Epidermal melanocyte (primary cell): ENCODE results near the gene TMEM63B.
"Not testable (repeated sequence)": the region's sequence is repeated elsewhere in the genome, so short reads cannot be mapped to it uniquely, and the experiment has no call there.

Experiments used
- DNase-seq: peaks from one replicate; pipeline ENCODE4 v3.0.0; 2011; ENCODE audit warnings: low spot score; ENCODE audit not compliant: insufficient read length

Gene TMEM63B

DNA sequence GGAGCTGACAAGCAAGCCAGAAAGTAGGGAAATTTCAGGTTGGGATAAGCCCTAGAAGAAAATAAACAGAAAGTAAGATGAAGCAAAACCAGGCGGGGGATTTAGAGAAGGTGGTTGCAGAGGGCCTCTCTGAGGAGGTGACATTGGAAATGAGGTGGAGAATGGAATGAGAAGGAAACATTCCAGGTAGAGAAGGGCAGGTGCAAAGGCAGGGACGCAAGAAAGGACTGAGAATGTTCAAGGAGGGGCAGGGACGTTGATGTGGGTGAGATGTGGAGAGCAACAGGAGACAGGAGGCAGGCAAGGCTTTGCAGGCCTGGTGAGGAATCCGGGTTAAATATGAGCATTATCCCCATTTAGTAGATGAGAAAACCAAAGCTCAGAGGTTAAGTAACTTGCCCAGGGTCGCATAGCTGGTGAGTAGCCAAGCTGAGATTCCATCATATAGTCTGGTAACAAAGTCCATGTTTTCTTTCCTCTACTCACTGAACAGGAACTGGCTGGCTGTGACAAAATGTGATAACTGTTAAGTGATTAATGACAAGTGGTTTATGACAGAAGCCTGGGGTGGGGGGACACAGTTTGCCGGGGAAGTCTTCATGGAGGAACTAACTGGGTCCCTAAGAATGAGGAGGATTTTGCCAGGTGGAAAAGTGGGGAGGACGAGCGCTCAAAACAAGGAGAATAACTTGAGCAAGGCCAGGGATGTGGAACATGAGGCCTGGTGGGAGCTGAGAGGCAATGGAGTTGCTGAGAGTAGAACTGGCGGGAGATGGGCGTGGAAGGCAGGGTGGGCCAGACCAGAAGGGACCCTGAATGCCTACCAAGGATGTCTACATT is 32.7 kb upstream of the TMEM63B start:
- DNase-seq: no peak

DNA sequence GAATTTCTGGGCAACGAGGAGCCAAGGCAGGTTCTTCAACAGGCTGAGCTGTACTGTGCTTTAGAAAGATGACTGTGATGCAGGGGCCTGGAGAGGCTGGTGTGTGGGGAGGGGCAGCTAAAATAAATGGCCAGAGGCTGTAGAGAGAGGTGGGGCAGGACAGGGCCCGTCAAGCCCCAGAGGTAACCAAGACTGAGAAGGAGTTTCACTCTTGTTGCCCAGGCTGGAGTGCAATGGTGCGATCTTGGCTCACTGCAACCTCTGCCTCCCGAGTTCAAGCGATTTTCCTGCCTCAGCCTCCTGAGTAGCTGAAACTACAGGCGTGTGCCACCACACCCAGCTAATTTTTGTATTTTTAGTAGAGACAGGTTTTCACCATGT is 32.1 kb upstream of the TMEM63B start:
- DNase-seq: not testable (repeated sequence)

DNA sequence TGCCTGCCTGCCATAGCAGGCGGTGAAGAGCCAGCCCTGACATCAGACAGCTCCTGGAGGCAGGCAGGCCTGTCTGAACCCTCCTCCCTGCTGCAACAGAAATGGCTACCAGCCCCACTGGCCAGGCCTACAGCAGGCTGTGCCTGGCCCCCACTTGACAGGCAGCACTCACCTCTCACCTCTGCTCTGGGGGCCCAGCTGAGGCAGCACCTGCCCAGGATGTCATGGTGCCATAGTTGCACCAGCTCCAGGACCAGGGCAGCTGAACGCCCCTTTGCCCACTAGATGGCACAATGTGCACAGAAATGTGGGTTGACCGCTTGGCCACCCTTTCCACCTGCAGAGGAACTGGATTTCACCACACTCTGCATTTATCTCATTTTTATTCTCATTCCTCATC is 30.7 kb upstream of the TMEM63B start:
- peak; percentile 81 for DNase-seq

DNA sequence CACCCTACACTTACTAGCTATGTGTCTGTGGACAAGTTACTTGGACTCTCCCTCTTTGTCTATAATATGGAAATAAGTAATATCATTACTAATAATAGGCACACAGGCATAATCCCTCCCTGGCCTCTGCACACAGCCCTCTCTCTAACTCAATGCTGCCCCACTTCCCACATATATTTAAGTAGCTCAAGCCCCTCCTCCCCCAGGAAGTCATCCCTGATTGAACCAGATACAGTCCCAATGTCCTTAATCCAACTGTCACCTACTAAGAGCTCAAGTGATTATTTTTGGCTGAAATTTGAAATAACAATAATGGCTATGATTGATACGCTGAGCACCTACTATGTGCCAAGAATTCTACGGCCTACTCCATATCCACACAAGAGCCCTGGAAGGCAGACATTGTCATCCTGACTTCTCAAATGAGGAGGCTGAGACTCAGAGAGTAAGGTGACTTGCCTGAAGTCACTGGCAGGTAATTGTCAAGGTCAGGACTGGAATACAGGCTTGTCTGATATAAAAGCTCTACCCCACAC is 29.5 kb upstream of the TMEM63B start:
- no peak for DNase-seq

DNA sequence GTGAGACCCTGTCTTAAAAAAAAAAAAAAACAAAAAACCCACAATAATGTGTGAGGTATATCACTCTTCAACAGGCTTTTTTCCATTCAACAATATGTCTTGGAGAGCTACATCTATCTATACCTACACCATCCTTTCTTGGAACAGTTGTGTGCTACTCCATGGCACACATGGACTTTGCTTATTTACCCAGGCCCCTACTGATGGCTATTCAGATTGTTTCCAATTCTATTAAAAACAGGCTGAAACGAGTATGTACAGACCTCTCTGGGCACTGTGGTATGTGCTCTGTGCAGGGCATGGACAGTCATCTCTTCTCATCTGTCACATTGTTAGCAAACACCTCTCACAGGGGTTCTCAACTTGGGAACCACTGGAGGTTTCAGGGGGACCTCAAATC is 28.2 kb upstream of the TMEM63B start:
- DNase-seq: no peak

DNA sequence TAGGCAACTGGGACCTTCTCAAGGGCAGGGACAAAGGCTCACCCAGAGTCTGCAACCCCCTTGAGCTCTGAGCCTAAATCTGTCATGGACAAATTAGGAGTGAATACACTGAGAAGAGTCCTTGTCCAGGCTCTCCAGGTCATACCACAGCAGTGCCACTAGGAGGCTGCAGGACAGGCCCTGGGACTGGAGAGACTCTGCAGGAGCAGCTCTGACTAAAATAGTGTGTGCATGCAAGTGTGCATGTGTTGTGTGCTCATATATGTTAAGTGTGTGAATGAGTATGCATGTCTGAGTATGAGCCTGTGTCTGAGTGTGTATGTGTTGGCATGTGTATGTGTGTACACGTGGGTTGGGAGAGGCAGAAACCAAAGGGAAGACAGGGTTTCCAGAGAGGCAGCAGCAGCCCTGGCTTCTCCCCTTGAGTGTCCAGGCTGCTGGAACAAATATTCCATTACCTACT is 27.2 kb upstream of the TMEM63B start:
- no peak for DNase-seq

DNA sequence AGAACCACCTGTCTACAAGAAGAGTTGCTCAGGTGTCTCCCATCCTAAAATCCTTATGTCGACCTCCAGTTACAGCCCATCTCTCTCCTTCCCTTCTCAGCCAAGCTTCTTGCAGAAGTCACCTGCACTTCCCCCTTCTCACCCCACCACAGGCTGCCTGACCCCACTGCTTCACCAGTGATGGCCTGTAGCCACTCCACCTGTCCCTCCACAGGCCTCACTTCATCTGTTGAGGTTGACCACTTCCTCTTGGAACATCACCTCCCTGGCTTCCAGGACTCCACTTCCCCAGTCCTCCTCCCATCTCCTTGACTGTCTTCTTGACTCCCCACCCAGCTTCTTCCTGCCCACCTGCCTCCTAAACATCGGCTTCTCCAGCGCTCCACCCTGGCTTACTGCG is 25.5 kb upstream of the TMEM63B start:
- DNase-seq: no peak

DNA sequence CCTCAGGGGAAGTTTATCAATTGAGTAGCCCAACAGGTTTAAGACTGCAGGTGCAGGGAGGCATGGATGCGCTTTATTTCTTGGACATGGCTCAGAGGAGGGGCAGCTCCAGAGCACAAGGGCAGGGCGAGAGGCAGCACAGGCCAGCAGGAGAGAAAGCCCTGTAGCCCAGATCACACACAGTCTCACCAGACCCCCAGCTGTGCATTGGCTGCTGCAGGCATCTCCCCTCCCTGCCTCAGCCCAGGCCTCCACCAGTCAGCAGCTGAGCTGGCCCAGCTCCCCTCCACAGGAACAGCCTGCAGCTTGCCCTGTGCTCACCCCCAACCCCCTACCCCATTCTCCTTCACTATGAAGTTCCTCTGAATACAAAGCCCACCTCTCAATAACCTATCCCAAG is 24.8 kb upstream of the TMEM63B start:
- DNase-seq: no peak

DNA sequence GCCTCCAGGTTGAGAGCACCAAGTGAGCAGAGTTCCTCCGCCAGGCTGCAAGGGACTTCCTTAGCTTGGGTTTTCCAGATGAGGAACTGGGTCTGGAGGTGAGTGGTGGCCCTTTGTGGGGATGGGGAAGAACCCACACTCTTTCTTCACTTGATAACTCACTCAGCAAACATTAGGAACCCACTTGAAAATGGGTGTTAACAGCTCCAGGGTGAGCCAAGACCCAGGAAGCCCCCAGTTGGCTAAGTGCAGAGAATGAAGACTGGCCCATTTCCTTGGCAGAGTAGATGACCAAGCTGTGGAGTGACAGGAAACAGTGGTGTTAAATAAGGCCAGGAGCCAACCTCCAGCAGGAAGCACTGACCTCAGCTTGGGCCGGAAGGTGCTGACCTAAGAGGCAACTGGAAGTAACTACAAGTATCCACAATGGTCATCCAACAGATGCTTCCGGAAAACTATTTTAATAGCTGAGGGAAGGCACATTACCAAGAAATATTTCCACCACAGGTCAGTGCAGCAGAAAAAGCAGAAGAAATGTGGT is 22.8 kb upstream of the TMEM63B start:
- no peak for DNase-seq

DNA sequence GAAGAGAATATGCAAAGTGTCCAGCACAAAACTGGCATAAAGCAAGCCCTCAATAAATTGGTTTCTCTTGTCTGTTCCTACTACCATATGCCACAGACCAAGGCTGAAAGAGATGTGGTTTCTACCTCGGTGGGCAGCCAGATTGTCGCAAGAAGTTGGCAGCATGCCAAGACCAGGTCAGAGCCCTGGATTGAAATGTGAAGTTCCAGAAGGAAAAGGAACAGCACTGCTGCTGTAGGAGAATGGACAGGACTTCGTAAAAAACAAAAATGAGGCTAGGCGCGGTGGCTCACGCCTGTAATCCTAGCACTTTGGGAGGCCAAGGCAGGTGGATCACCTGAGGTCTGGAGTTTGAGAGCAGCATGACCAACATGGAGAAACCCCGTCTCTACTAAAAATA is 22.2 kb upstream of the TMEM63B start:
- DNase-seq: no peak

DNA sequence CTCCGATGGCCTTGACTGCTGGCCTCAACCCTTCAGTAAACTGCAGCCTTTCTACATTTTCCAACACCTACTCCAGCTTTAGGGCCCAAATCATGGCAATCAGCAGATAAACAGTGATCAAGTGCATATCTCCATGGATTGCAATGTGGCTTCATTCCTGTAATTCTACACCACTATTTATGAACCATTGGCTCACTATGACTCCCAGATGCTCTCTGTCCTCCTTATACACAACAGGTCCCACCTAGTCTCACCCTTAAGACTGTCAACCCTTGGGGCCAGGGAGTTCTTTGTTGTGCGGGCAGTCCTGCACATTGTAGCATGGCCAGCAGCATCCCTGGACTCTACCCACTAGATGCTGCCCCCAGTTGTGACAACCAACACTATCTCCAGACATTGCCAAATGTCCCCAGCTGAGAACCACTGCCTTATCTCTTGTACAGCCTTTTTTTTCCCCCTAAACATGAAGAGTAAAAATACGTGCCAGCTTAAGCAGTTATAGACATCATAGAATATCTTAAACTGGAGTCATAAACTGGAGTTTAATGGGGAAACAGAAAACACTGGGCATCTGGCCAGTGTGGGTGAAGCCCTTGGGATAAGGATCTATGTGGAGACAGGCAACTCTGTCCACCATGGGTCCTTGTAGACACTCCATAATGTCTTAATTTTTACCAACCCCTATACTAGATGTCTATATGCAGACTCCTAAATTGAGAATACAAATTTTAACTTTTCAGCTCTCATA is 21.2 kb upstream of the TMEM63B start:
- no peak for DNase-seq

DNA sequence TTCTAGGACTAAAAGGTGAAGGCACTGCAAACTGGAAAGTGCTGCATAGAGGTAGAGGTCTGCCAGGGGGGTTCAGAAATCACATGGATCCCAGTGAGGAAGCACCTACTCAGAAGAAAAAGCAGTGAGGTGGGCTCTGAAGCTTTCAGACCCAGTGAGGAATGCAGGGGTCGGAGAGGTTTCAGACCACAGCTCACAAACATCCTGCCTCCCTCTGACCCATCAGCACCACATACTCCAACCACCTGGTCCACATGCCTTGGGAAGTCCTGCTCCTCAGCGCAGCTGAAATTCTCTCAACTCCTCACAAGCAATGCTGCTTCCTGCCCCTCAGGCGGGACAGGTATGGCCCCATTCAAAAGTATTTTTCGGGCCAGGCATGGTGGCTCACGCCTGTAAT is 20.3 kb upstream of the TMEM63B start:
- no peak for DNase-seq

DNA sequence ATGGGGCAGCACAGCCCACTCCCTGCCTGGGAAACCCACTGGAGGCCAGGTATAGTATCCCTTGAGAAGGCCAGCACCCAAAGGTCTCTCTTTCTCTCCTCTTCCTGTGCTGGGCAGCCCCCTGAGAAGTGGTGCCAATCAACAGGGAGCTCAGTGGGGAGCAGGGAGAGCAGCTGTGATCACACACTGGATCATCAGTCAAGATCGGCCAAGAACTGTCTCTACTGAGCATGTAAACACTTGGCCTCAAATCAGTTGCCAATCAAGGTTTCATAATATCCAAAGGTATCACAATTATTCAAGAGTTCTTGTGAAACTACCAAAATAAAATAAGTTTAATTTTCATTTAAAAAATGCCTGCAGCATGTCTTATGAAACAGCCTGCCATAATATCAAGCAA is 18.9 kb upstream of the TMEM63B start:
- no peak for DNase-seq

DNA sequence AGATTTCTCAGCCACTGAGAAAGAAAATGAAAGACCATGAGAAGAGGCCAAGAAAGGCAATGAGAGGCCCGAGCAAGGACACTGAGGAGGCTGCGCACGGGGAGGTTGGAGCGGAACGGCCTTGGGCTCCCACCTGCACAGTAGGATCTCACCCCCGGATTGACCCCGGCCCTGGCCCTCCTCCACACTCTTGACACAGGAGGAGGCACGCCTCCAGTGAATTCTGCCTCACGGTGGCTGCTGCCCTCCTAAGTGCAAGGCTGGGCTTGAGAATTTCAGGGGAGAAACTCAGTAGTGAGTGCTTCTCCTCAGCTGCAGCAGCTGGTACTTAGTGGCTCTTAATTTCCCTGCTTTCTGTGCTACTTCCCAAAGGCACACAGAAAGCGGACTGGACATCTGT is 18.1 kb upstream of the TMEM63B start:
- no peak for DNase-seq

DNA sequence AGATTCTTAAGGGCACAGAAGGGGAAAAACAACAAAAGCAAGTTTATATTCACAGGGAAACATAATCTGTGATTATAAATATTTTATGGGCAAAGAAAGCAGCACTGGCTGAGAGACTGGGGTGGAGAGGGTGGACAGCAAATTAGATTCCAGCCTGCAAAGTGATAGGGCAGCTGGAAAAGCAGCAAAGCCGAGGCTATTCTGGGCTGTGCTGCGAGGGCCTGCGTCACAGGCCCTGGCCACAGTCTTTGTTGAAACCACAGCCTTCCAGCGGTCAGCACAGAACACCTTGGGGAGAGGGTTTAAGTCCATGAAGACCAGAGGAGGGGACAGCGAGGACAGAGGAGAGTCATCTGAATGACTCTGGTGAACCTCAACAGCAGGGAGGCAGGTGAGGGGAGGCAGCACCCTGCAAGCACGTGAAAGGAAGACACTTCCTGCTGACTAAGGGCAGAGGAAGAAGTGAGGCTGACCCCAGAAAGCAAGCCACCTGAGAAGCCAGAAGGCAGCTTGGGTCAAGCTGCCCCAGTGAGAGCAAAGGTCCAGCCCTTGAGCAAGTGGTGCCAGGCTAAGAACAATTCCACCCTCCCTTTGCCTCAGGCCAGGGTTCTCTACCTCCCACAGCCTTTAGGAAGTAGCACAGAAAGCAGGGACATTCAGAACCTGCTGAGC is 17.2 kb upstream of the TMEM63B start:
- DNase-seq: no peak

DNA sequence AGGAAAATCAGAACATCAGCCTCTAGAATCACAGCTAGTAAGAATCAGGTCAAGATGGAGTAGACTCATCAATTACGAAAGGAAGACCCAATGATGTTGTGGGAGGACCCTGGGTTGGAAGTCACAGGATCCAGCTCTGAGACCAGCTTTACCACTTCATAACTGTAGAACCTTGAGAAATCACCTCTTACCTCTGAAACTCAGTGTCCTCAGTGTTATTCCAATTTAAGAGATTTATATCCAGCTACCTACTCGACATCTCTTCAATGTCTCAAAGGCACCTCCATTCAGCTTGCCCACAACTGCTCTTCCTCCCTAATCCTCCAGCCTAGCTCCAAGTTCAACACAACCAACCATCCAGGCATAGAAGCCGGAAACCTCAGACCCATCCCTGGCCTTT is 16.4 kb upstream of the TMEM63B start:
- no peak for DNase-seq

DNA sequence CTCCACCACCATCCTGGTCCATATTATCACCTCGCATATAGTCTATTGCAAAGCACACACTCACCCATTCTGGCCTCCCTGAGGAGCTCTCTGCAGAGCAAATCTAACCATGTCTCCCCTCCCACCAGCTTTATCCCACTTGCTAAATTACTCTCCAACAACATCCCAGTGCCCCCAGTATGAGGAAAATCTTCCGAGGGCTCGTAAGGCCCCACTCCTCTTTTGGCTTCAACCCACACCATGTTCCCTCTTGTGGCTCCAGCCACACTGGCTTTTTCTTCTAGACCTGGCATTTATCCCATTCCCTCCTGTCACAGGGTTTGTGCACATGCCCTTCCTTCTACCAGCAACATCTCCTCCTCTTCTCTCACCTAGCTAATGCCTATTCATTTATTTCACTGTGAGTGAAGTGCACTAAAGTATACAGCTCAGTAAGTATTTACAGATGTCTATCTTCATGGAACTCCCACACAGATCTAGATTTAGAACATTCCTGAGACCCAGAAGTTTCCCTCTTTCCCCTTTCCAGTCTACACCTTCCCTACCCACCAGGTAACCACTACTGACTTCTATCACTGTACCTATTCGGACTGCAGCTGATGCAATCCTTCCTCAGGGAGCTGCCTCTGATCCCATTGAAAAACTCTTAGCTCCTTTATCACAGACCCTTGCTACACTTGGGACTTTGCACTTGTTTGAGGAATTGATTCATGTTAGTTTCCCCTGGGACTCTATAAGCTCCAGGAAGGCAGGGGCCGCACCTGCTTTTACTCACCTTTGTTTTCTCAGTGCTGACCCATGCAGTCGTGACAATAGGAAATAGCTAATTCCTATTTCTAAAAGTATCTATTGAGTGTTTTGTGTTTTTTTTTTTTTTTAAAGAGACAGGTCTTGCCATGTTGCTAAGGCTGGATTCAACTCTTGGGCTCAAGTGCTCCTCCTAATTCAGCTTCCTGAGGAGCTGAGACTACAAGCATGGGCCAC is 15.6 kb upstream of the TMEM63B start:
- DNase-seq: no peak

DNA sequence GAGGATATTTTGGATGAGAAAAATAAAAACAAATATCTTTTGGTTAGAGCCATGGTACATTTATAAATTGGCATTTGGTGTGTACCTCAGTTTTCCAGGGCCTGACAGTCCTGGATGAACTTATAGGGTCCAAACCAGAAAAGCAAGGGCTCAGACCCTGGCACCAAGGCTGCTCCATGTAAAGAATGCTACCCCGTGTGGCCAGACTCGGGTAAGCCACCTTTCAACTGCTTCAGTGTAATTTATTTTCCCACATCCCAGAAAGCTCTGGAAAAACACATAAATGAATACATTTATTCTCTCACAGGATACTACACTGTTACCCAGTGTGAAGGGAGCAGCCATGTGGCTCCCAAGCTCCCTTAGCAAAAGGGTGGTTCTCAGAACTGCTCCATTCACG is 13.9 kb upstream of the TMEM63B start:
- DNase-seq: no peak

DNA sequence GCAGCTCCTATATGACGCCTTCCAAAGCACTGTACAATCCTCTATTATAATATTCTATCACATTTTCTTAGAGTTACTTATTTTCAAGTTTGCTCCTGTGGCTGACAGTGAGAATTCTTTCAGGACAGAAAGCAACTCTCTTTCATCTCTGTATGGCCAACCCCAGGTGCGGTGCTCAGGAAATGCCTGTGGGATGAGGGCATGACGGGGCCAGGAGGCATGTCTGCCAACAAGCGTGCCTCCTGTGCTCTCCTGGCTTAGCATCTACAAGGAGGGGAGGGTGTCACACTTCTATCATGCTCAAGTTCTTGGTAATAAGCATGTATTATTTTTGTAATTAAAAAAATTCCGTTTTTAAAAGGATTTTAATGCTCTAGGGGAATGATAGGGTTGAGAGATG is 11.5 kb upstream of the TMEM63B start:
- no peak for DNase-seq

DNA sequence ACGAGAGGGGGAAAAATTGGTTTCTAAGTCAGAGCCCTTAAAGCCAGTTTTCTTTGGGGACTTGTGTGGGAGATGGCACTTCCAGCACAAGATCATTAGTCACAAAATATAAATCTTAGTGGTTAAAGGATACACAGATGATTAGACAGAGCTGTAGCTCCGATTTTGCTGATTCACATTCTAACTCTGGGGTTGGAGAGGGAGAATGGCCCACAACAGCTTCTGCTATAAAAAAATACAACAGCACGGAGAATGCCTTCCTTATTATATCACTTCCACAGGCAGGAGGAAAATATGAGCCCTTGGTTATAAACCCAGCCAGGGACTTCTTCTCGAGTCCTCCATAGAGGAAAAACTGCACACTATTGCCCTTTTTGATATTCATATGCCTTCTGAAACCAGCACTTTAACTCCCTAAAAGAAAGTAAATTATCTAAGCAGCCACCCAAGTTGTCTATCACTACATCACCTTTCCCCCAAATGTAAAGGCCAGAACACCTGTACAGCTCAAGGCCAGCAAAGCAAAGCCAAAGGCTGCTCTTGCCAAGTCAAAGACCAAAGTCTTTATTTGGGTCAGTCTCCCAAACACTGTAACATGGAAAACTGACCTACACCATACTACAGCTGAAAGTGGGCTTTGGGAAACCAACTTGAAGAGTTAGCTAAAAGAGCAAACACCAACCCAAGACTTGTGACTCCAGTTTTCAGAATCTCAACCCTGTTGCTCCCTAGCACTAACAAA is 10.5 kb upstream of the TMEM63B start:
- DNase-seq: peak; percentile 29
